ENCODE measurements around the gene REXO1.
A peak's percentile ranks its signal among the peaks of the same experiment; 100 is the strongest.

The REXO1 gene

GRCh38 chr19:1769645-1769985 lies 78.7 kb downstream of the REXO1 start:
- Mint-ChIP-seq H3K9me3 (peaks cover 13% of the 10 kb centered on the region), H3K4me3 (no peak overlapping the region), H3K4me1 (no peaks in the 10 kb centered on the region), H3K27ac (no peak overlapping the region), H3K36me3 (peaks cover 9% of the 10 kb centered on the region), H3K27me3 (peaks cover 47% of the 10 kb centered on the region)

DNA sequence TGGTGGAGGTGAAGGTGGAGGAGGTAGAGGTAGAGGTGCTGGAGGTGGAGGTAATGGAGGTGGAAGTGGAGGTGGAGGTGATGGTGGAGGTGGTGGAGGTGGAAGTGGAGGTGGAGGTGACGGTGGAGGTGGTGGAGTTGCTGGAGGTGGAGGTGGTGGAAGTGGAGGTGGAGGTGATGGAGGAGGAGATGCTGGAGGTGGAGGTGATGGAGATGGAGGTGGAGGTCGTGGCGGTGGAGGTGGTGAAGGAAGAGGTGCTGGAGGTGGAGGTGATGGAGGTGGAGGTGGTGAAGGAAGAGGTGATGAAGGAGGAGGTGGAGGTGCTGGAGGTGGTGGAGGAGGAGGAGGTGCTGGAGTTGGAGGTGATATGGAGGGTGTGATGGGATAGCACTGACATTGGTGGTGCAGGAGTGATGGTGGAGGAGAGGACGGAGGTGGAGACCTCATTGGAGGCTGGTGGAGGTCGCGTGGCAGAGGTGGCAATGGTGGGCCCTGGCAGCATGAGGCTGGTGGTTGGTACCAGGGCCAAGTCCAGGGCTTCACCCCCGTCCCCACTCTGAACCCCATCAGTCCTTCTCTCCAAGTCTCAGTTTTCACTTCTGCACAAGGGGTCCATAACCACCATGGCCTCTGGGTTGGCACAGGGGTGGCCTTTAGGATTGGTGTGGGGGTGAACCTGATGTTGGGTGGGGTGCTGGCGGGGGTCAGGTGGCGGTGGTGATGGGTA lies 79.2 kb downstream of the REXO1 start:
- H3K4me1 Mint-ChIP-seq, result no peaks in the 10 kb centered on the region
- H3K27me3 Mint-ChIP-seq, result peaks cover 45% of the 10 kb centered on the region
- H3K27ac Mint-ChIP-seq, result peak overlapping the region; percentile 17
- no peak overlapping the region for H3K4me3 Mint-ChIP-seq
- peaks cover 13% of the 10 kb centered on the region for H3K9me3 Mint-ChIP-seq
- peaks cover 9% of the 10 kb centered on the region for H3K36me3 Mint-ChIP-seq

- Mint-ChIP-seq H3K4me1 (no peaks in the 10 kb centered on the region), H3K27ac (no peak overlapping the region)
These were observed 80.0 kb downstream of the REXO1 start for GRCh38 chr19:1768248-1768647.

GRCh38 chr19:1767464-1767933 lies 80.8 kb downstream of the REXO1 start:
- Mint-ChIP-seq H3K27me3 (peaks cover 44% of the 10 kb centered on the region), H3K27ac (no peak overlapping the region), H3K4me1 (no peaks in the 10 kb centered on the region), H3K4me3 (no peak overlapping the region), H3K36me3 (peaks cover 9% of the 10 kb centered on the region), H3K9me3 (peaks cover 13% of the 10 kb centered on the region)

More at GRCh38 chr19:1768248-1768647, 80.0 kb downstream of the REXO1 start:
- Mint-ChIP-seq H3K36me3 (peaks cover 9% of the 10 kb centered on the region), H3K9me3 (peaks cover 13% of the 10 kb centered on the region), H3K27me3 (peaks cover 44% of the 10 kb centered on the region), H3K4me3 (no peak overlapping the region)

GRCh38 chr19:1766800-1767352 lies 81.4 kb downstream of the REXO1 start:
- no peak overlapping the region for H3K4me3 Mint-ChIP-seq
- no peaks in the 10 kb centered on the region for H3K4me1 Mint-ChIP-seq
- peaks cover 13% of the 10 kb centered on the region for H3K9me3 Mint-ChIP-seq
- no peak overlapping the region for H3K27ac Mint-ChIP-seq
- H3K36me3 Mint-ChIP-seq, result peaks cover 7% of the 10 kb centered on the region
- H3K27me3 Mint-ChIP-seq, result peaks cover 42% of the 10 kb centered on the region

DNA sequence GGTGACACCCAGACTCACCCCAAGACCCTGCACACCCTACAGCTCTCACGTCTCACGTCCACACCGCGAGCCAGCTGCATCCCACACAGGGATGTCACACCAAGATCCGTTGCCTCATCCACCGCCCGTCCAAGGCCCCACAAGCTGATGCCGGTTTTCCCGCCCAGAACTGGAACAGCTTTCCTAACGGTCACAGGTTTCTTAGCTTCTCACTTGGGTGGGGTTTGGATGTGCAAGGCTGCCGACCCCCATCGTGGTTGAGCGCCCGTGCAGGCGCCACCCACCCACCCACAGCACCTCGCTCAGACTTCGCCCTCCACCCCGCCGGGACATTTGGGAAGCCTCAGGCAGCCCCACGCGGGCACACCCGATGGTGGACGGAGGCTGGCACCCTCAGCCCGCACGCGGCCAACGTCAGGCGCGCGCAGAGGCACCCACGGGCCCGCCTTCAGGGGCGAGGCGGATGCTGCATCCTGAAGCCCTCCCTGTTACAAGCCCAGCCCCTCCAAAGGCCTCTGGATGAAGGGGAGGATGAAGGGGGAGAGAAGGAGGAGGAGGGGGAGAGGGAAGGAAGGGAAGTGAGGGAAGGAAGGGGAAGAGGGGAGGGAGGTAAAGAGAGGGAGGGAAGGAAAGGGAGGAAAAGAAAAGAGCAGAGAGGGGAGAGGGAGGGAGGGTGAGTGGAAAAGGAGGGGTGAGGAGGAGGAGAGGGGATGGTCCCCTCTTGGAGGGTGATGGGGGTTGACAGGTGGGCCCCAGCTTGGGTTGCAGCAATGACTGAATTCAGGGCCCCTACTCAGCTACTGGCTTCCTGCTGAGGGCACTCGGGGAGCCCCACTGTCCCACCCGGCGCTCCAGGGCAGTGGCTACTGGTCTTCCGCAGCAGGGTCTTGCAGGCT lies 82.1 kb downstream of the REXO1 start:
- no peak overlapping the region for H3K27ac Mint-ChIP-seq
- no peaks in the 10 kb centered on the region for H3K4me1 Mint-ChIP-seq
- peaks cover 11% of the 10 kb centered on the region for H3K9me3 Mint-ChIP-seq
- H3K27me3 Mint-ChIP-seq, result peaks cover 47% of the 10 kb centered on the region
- peaks cover 7% of the 10 kb centered on the region for H3K36me3 Mint-ChIP-seq
- H3K4me3 Mint-ChIP-seq, result no peak overlapping the region
